HepG2 (cell line): ENCODE measurements around the gene APBB1. TPM values are rescaled to one million over a fixed set of nuclear protein-coding genes. Genes with fewer than 3 reads are reported as not detected.

Source experiments
- ATF3 ChIP-seq: sonication (generic); formaldehyde crosslinking; IDR thresholded peaks from 2 replicates; pipeline ENCODE4 v1.4.0; 2020; ENCODE audit warnings: missing genetic modification reagents
- ATRX ChIP-seq: sonication (generic); formaldehyde crosslinking; IDR thresholded peaks from 2 replicates; pipeline ENCODE4 v1.4.0; 2020; ENCODE audit warnings: missing genetic modification reagents, borderline replicate concordance
- CBFB ChIP-seq: sonication (generic); formaldehyde crosslinking; IDR thresholded peaks from 2 replicates; pipeline ENCODE4 v1.4.0; 2020; ENCODE audit warnings: missing genetic modification reagents
- CBX5 ChIP-seq: sonication (generic); formaldehyde crosslinking; IDR thresholded peaks from 2 replicates; pipeline ENCODE4 v1.4.0; 2020; ENCODE audit warnings: missing genetic modification reagents, borderline replicate concordance
- ELF1 ChIP-seq: sonication (generic); formaldehyde crosslinking; IDR thresholded peaks from 2 replicates; pipeline ENCODE4 v1.4.0; 2020; ENCODE audit warnings: missing genetic modification reagents
- ETV5 ChIP-seq: IDR thresholded peaks from 2 replicates; pipeline ENCODE4 v1.6.1; 2018; ENCODE audit warnings: missing biosample characterization, missing genetic modification reagents, inconsistent platforms, borderline replicate concordance
- FOXJ3 ChIP-seq: sonication (generic); formaldehyde crosslinking; IDR thresholded peaks from 2 replicates; pipeline ENCODE4 v1.4.0; 2020; ENCODE audit warnings: missing genetic modification reagents, mild to moderate bottlenecking, borderline replicate concordance
- FOXP4 ChIP-seq: sonication (generic); formaldehyde crosslinking; IDR thresholded peaks from 2 replicates; pipeline ENCODE4 v1.4.0; 2020; ENCODE audit warnings: missing genetic modification reagents
- HDAC1 ChIP-seq: sonication (generic); formaldehyde crosslinking; IDR thresholded peaks from 2 replicates; pipeline ENCODE4 v1.5.1; 2020; ENCODE audit warnings: mild to moderate bottlenecking, missing genetic modification reagents
- MTA1 ChIP-seq: sonication (generic); formaldehyde crosslinking; IDR thresholded peaks from 2 replicates; pipeline ENCODE4 v1.4.0; 2020; ENCODE audit warnings: missing genetic modification reagents, mild to moderate bottlenecking, borderline replicate concordance
- PAXIP1 ChIP-seq: sonication (generic); formaldehyde crosslinking; conservative IDR thresholded peaks from 2 replicates; pipeline ENCODE4 v1.4.0; 2020; ENCODE audit warnings: mild to moderate bottlenecking, missing genetic modification reagents, moderate library complexity
- PPARG ChIP-seq: conservative IDR thresholded peaks from 2 replicates; pipeline ENCODE4 v1.6.1; 2016; ENCODE audit warnings: missing biosample characterization, missing genetic modification reagents
- PRMT3 ChIP-seq: sonication (generic); formaldehyde crosslinking; IDR thresholded peaks from 2 replicates; pipeline ENCODE4 v1.8.1; 2022; ENCODE audit warnings: low read depth, mild to moderate bottlenecking, moderate library complexity, missing genetic modification reagents, borderline replicate concordance
- RARA ChIP-seq: IDR thresholded peaks from 2 replicates; pipeline ENCODE4 v1.6.1; 2016; ENCODE audit warnings: missing genetic modification reagents, missing compliant biosample characterization
- SOX13 ChIP-seq, 3 experiments: fragments of 450-650 bp in 1 of 3; sonication (generic) in 1 of 3; formaldehyde crosslinking in 1 of 3; IDR thresholded peaks in 2 of 3; conservative IDR thresholded peaks in 1 of 3; 2 replicates each; pipeline versions ENCODE4 v1.5.0 to v1.6.1; 2016 to 2020; ENCODE audit warnings: antibody characterized with exemption in 1 of 3, mild to moderate bottlenecking in 1 of 3, missing compliant biosample characterization in 1 of 3, missing genetic modification reagents in 1 of 3, moderate library complexity in 1 of 3
- TARDBP ChIP-seq: sonication (generic); formaldehyde crosslinking; IDR thresholded peaks from 2 replicates; pipeline ENCODE4 v1.8.0; 2022; ENCODE audit warnings: mild to moderate bottlenecking, missing genetic modification reagents
- ZNF280B ChIP-seq: sonication (generic); formaldehyde crosslinking; IDR thresholded peaks from 2 replicates; pipeline ENCODE4 v1.5.0; 2020; ENCODE audit warnings: missing genetic modification reagents, mild to moderate bottlenecking, borderline replicate concordance
- ZNF567 ChIP-seq: sonication (generic); formaldehyde crosslinking; IDR thresholded peaks from 2 replicates; pipeline ENCODE4 v1.8.1; 2023; ENCODE audit warnings: mild to moderate bottlenecking, missing genetic modification reagents, borderline replicate concordance
- ZNF770 ChIP-seq: sonication (generic); formaldehyde crosslinking; IDR thresholded peaks from 2 replicates; pipeline ENCODE4 v1.5.0; 2020; ENCODE audit warnings: mild to moderate bottlenecking, missing genetic modification reagents
- polyA plus RNA-seq, 8 experiments: library from polyadenylated mRNA; depleted of rRNA in 3 of 8; stranded (reverse) in 7 of 8; unstranded in 1 of 8; fragments of >200 nt; fragmentation: Illumina TruSeq in 4 of 8; extraction: Trizol in 4 of 8; gene quantifications; 2 replicates each; pipeline versions ENCODE4 v1.2.1 to v1.2.3, GENCODE V29; 2011 to 2016; ENCODE audit warnings: low read depth in 4 of 8, missing spikeins in 1 of 8, mixed read lengths in 1 of 8; ENCODE audit not compliant: insufficient read depth in 1 of 8
- total RNA-seq, 5 experiments: library from RNA; depleted of rRNA; stranded (reverse); fragments of >200 nt; fragmentation: Illumina TruSeq; extraction: Trizol; gene quantifications; 2 replicates each; pipeline ENCODE4 v1.2.3, GENCODE V29; 2016; ENCODE audit warnings: low read depth in 1 of 5

APBB1 gene
- total and polyA plus RNA-seq, 2 of the 13 experiments (the other 11 are each of a cell fraction or from before 2014, with no cell fraction given), result 1.7 to 3.5 TPM

GRCh38 chr11:6440906-6441358 lies 22.0 kb upstream of the APBB1 start, which contains the start of gene HPX (continued):
- TF ChIP-seq FOXP4 (CRISPR knock-in tag) (peak; percentile 52; the same call in 1 of the 2 replicates), ZNF567 (CRISPR knock-in tag) (no peak; the same call in 1 of the 2 replicates), ELF1 (CRISPR knock-in tag) (no peak), TARDBP (CRISPR knock-in tag) (peak; percentile 58; the same call in 1 of the 2 replicates), PAXIP1 (CRISPR knock-in tag) (peak; percentile 83), ZNF280B (CRISPR knock-in tag) (no peak), HDAC1 (CRISPR knock-in tag) (peak; percentile 82), SOX13 (IDR thresholded peaks at IDR 0.05) (no peak), SOX13 (CRISPR knock-in tag; conservative IDR thresholded peaks at IDR 0.05 in 1 of 2, IDR thresholded peaks at IDR 0.05 in 1 of 2) (peak in 1 of 2 experiments; percentile 81; a peak in 2 of 4 replicates), PPARG (CRISPR knock-in tag) (0 out of 2 replicates have a peak, but pooled peaks have one; percentile 37), ATRX (CRISPR knock-in tag) (no peak), FOXJ3 (CRISPR knock-in tag) (no peak), ATF3 (CRISPR knock-in tag) (peak; percentile 80; the same call in 1 of the 2 replicates), MTA1 (peak; percentile 85), CBX5 (CRISPR knock-in tag) (0 out of 2 replicates have a peak, but pooled peaks have one; percentile 57), RARA (CRISPR knock-in tag) (peak; percentile 87), ETV5 (CRISPR knock-in tag) (no peak), ZNF770 (CRISPR knock-in tag) (0 out of 2 replicates have a peak, but pooled peaks have one; percentile 17), PRMT3 (CRISPR knock-in tag) (no peak), CBFB (CRISPR knock-in tag) (0 out of 2 replicates have a peak, but pooled peaks have one; percentile 26)
